Gastrocnemius medialis (tissue), 4 donors: ENCODE results near the gene PSMD14. TPM values are rescaled to one million over a fixed set of nuclear protein-coding genes. Genes with fewer than 3 reads are reported as not detected.

Experiments used
- ATAC-seq, 2 donors: fragments of 150-250 bp; one replicate each; pipeline ENCODE4 v1.9.1; 2016
- DNase-seq, 2 donors: peaks; one replicate each; pipeline ENCODE4 v3.0.0-alpha.2; 2019
- H3K27ac ChIP-seq, 4 donors: fragments of 200-600 bp; sonication (generic); 1 replicate in 1 of 4; 2 replicates in 3 of 4; pipeline ENCODE4 v1.5.1; 2016 to 2018; ENCODE audit warnings: mild to moderate bottlenecking in 2 of 4, moderate library complexity in 1 of 4
- H3K27me3 ChIP-seq, 3 donors: fragments of 200-600 bp; sonication (generic) in 2 of 3; 1 replicate in 1 of 3; 2 replicates in 2 of 3; pipeline versions ENCODE4 v1.5.1 to v1.6.0; 2016 to 2019; ENCODE audit warnings: mild to moderate bottlenecking in 1 of 3, moderate library complexity in 1 of 3
- H3K36me3 ChIP-seq, 2 donors: fragments of 200-600 bp; sonication (generic) in 1 of 2; one replicate each; pipeline ENCODE4 v1.5.1; 2017 to 2018
- H3K4me1 ChIP-seq, 2 donors: fragments of 200-600 bp; sonication (generic) in 1 of 2; one replicate each; pipeline ENCODE4 v1.5.1; 2016 to 2017; ENCODE audit warnings: mild to moderate bottlenecking in 2 of 2
- H3K4me3 ChIP-seq, 4 donors: fragments of 200-600 bp; sonication (generic) in 3 of 4; 1 replicate in 1 of 4; 2 replicates in 3 of 4; pipeline ENCODE4 v1.5.1; 2016 to 2019; ENCODE audit warnings: mild to moderate bottlenecking in 2 of 4
- H3K9me3 ChIP-seq, 3 donors: fragments of 200-600 bp; sonication (generic) in 2 of 3; 1 replicate in 1 of 3; 2 replicates in 2 of 3; pipeline ENCODE4 v1.5.1; 2016 to 2019
- CTCF ChIP-seq, 5 experiments: fragments of 450-650 bp in 3 of 5; fragments of 200-600 bp in 2 of 5; sonication (generic) in 2 of 5; IDR thresholded peaks in 4 of 5; conservative IDR thresholded peaks in 1 of 5; 1 replicate in 4 of 5; 2 replicates in 1 of 5; pipeline ENCODE4 v1.5.1; 2016 to 2019; ENCODE audit warnings: antibody characterized with exemption in 5 of 5, mild to moderate bottlenecking in 3 of 5, moderate library complexity in 3 of 5
- POLR2A ChIP-seq, 2 donors: fragments of 450-650 bp; IDR thresholded peaks; one replicate each; pipeline ENCODE4 v1.6.1; 2017; ENCODE audit warnings: antibody characterized with exemption in 2 of 2, mild to moderate bottlenecking in 2 of 2, moderate library complexity in 2 of 2
- in situ Hi-C, 4 donors: fragments of 200-750 bp; cut with MboI; loops; one replicate each; pipeline versions ENCODE4 v1.15.0 to v1.8.0; 2017; ENCODE audit warnings: low sequenced_read_pairs in 4 of 4
- intact Hi-C: fragments of 100-400 bp; cut with DNase I; formaldehyde crosslinking; loops from one replicate; pipeline ENCODE4 v1.15.1; 2023; ENCODE audit warnings: low total_unique reads
- total RNA-seq, 4 donors: library from RNA; depleted of rRNA; stranded (reverse); fragments of >200 nt; gene quantifications; one replicate each; pipeline versions ENCODE4 v1.1.0 to v1.2.3, GENCODE V29; 2016

PSMD14 gene
- total RNA-seq, 4 donors from 2014 or later = 138 to 195 (median 163) TPM

GRCh38 chr2:161419638-161420190, 111.5 kb downstream of the PSMD14 start:
- Histone ChIP-seq H3K27ac (no peak overlapping the region), H3K36me3 (no peaks in the 10 kb centered on the region), H3K4me3 (no peak overlapping the region), H3K4me1 (peaks cover 12 to 20% of the 10 kb centered on the region in 2 donors), H3K9me3 (no peaks in the 10 kb centered on the region), H3K27me3 (peaks cover 95 to 99% (median 99%) of the 10 kb centered on the region in 3 donors)
- intact Hi-C loops (no loop called here), in situ Hi-C loops (no loop called here)
- TF ChIP-seq CTCF (IDR thresholded peaks at IDR 0.05 in 4 of 5, conservative IDR thresholded peaks at IDR 0.05 in 1 of 5) (no peak), POLR2A (IDR thresholded peaks at IDR 0.05) (no peak)
- no peak for ATAC-seq
- DNase-seq = no peak

DNA sequence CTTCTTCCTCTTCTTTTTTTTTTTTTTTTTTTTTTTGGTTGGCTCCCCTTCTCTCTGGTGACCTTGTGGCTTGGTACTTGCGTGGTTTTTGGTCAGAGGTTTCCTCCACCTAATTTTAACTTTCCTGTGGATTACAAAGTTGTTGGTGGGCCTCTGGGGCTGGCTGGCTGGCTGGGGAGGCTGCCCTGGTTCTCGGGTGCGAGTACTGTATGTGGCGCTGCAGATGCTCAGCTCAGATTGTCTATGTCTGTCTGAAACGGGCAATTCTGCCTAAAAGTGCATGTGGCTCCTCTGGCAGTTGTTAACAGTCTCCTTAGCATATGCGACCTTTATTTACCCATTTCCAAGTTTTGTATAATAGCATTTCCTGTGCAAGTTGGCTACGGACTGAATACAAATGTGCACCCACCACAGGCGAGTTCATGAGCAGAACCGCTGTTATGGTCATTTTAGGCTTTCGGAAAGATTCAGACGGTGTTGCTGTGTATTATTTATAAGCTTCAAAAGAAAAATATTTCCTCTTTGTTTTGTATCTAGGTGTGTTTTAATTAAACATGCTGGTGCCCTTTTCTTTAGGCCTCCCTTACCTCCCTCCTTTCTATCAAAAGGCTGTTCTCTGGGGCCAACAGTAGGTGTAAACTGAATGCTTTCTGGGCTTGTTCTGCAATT, 112.3 kb downstream of the PSMD14 start:
- Histone ChIP-seq H3K36me3 (no peaks in the 10 kb centered on the region), H3K27ac (no peak overlapping the region), H3K9me3 (no peaks in the 10 kb centered on the region), H3K4me1 (peaks cover 6 to 12% of the 10 kb centered on the region in 2 donors), H3K27me3 (peaks cover 96 to 99% (median 99%) of the 10 kb centered on the region in 3 donors), H3K4me3 (no peak overlapping the region)
- no peak for TF ChIP-seq POLR2A (IDR thresholded peaks at IDR 0.05)
- TF ChIP-seq CTCF (IDR thresholded peaks at IDR 0.05 in 4 of 5, conservative IDR thresholded peaks at IDR 0.05 in 1 of 5) = no peak
- ATAC-seq (no peak), DNase-seq (no peak)
- in situ Hi-C loops (no loop called here), intact Hi-C loops (no loop called here)

- TF ChIP-seq POLR2A (IDR thresholded peaks at IDR 0.05) (no peak), CTCF (IDR thresholded peaks at IDR 0.05 in 4 of 5, conservative IDR thresholded peaks at IDR 0.05 in 1 of 5) (no peak)
- Histone ChIP-seq H3K9me3 (no peaks in the 10 kb centered on the region), H3K4me3 (no peak overlapping the region), H3K27ac (no peak overlapping the region), H3K4me1 (peaks cover 6 to 10% of the 10 kb centered on the region in 2 donors), H3K27me3 (peaks cover 96 to 100% (median 99%) of the 10 kb centered on the region in 3 donors), H3K36me3 (no peaks in the 10 kb centered on the region)
- DNase-seq (no peak), ATAC-seq (no peak)
- in situ Hi-C loops = no loop called here
- intact Hi-C loops = no loop called here
Observed at GRCh38 chr2:161421686-161422085, 113.5 kb downstream of the PSMD14 start.

GRCh38 chr2:161422816-161423403, 114.7 kb downstream of the PSMD14 start:
- no peak overlapping the region for H3K27ac ChIP-seq
- no peak for TF ChIP-seq CTCF (IDR thresholded peaks at IDR 0.05 in 4 of 5, conservative IDR thresholded peaks at IDR 0.05 in 1 of 5)
- TF ChIP-seq POLR2A (IDR thresholded peaks at IDR 0.05) = no peak
- intact Hi-C loops = no loop called here
- H3K36me3 ChIP-seq = no peaks in the 10 kb centered on the region
- in situ Hi-C loops = no loop called here
- H3K4me3 ChIP-seq = peak overlapping the region in 1 of 4 donors; percentile 45
- H3K4me1 ChIP-seq = peaks cover 12 to 14% of the 10 kb centered on the region in 2 donors
- ATAC-seq = no peak
- no peaks in the 10 kb centered on the region for H3K9me3 ChIP-seq
- no peak for DNase-seq
- H3K27me3 ChIP-seq = peaks cover 96 to 100% (median 99%) of the 10 kb centered on the region in 3 donors
